ENCODE measurements around the gene UQCRC1.

The UQCRC1 gene

DNA sequence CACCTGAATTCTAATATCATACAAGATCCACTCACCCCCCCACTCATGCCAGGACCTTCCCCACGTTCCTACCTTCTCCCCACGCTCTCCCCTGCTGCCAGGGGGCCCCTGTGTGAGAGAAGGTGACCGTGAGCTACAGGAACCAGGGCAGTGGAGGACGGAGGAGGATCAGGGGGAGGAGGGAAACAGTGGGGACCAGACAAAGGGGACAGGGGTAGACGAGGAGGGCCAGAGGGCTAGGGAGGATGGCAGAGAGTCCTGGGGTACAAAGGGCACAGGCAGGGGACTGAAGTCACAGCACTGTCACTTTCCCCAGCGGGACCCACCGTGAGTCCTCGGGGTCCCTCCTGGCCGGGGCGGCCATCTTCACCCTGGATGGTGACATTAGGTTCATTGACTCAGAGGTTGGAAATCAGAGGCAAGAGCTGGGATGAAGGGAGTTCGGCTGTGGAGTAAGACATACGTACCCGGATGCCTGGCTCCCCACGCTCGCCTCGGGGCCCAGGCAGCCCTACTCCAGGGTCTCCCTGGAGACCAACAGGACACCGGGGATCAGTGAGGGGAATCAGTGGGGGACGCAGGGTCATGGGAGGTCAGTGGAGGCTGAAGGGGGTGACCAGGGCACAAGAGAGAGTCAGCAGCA lies 39.5 kb downstream of the UQCRC1 start:
- DNase-seq = no peak

DNA sequence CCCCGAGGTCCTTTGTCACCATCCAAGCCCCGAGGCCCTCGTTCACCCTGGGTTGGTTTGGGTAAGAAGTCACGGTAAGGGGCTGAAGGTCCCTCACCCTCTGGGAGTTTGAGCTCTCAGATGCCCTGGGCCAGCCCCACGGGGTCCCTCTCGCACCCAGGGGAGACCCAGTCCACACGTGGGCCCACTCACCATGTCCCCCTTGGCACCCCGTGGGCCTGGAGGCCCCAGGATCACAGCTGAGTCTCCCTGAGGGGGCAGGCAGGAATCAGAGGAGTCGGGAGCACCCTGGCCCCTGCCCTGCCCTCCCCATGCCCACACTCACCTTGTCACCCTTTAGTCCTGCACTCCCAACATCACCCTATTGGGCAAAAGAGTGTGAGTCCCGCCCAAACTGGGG lies 40.0 kb downstream of the UQCRC1 start:
- DNase-seq = no peak

DNA sequence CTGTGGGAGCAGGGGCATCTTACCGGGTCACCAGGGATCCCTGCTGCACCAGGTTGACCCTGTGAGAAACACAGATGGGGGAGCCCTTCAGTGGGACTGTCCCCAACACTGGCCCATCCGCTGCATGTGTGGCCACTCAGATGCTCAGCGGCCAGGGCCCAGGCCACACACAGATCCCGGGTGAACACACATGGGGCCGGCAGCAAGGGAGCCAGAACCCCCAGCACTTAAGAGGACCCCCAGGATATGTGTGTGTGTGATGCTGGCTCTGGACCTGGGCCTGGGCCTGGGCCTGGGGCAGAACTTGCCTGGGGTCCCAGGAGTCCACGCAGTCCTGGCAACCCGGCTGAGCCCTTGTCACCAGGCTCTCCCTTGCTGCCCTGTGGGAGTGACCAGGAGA lies 41.0 kb downstream of the UQCRC1 start:
- DNase-seq = no peak

DNA sequence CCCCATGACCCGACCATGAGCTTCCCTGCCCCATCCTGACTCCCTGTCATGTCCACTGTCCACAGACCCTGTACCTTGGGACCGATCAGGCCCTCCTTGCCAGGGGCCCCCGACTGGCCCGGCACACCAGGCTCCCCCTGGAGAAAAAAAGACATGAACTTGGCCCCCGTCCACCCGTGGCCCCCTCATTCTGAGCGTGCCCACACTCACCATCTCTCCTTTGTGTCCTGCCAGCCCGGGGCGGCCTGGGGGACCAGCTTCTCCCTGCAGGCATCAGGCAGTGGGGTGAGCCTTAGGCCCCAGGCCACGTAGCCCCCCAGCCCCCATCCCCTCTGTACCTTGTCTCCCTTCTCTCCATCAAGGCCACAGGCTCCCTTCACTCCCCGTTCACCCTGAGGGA lies 41.9 kb downstream of the UQCRC1 start:
- no peak for DNase-seq

GRCh38 chr3:48567090-48567489 lies 42.4 kb downstream of the UQCRC1 start:
- no peak for DNase-seq

DNA sequence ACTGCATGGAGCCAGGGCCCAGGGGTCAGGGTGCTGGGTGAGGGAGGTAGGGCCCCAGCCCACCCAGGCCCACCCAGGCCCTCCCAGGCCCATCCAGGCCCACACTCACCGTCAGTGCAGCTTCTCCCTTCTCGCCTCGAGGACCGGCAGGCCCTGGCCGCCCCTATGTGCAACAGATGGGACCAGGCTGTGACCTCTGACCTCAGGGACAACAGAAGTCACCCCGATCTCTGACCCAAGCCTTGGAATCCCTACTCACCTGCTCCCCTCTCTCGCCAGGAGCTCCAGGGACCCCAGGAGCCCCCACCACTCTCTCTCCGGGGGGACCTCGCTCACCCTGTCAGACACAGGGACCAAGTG lies 43.1 kb downstream of the UQCRC1 start:
- no peak for DNase-seq

DNA sequence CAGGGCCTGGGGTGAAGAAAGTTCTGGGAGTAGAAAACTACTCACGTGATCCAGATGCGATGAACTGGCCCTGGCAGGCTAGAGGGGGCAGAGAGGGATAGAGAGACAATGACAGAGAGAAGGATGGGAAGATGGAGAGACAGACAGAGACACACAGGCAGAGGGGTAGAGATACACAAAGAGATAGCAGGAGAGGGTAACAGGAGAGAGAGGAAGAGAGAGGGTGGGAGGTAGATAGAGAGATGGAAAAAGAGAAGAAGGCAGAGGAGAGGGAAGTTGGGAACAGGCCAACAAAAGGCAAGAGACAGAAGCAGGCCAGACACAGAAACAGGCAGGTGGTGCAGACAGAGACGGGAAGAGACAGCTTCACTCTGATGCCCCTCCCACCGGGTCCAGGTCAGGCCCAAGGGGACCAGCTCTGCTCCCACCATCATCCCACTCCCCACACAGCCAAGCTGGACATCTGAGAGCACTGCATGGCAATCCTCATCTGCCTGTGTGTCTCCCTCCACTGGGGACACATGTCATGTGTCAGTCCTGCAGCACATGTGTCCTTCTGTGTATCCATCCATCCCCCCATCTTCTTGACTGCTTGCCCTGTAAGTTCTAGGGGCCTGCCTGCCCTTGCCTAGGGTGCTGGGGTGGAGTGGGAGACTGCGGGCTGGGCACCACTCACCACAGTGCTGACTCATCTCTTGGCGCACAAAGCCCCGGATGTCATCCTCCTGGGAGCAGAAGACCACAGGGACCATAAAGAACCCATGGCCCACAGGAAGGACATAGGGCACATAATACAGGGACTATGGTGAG lies 43.6 kb downstream of the UQCRC1 start:
- DNase-seq = no peak

DNA sequence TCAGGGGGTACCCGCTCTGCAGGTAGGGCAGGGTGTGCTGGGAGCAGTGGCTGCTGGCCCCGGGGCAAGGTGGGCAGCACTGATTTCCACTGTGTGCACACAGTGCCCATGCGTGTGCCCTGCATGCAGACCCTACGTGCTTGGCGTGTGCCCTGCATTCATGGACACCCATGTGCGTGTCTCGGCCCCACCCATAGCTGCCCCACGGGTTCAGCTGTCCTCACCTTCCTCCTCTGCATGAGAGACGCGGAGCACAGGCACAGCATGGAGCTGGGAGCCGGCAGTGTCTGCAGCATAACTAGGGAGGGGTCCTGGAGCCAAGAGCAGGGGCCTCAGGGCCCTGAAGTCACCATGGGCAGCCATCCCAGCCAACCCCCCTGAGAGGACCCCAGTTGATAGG lies 44.3 kb downstream of the UQCRC1 start:
- DNase-seq = no peak

DNA sequence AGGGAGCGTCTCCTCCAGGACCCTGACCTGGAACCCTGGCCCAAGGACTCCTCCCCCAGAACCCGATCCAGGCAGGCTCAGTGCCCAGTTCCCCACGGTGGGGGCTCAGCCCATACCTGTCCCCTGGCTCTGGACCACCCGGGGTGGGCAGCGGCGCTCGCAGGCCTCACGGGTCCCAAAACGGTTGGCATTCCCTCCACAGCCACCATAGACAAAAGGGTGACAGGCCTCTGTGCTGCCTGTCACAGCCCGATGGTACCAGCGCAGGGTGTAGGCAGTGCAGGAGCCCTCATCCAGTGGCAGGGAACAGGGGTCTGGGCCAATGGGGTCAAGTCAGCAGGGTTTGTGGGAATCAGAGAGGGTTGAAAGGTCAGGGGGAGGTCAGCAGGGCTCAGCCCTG lies 44.8 kb downstream of the UQCRC1 start:
- DNase-seq = no peak

- DNase-seq = no peak
Observed at GRCh38 chr3:48564022-48564421, 45.4 kb downstream of the UQCRC1 start.

DNA sequence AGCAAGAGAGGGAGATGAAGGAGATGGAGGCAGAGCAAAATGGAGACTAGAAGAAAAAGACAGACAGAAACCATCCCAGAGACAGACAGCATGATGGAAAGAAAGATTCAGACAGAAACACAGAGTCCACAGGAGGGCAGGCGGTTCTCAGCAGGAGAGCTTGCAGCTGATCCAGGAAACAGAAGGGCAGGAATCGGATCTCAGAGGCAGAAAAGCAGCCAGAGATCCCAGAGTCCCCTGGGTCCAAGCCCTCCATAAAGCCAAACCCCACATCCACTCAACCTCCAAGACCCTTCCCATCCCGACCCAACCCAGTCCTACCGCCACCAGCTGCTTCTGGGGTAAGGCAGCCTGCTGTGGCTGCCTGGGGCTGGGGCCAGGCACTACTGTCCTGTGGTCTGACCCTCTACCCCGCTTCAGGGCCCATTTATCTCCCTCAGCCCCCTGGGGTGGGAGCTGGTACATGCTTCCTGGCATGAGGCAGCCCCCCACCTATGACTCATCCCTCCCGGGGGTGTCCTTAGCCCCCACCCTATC lies 46.0 kb downstream of the UQCRC1 start, which contains the start of gene UCN2:
Gene UCN2 (minus strand): TSS at position 400 of the 537 bp plus-strand sequence. CDS start 657 bp downstream, outside the sequence.
- DNase-seq = no peak

DNA sequence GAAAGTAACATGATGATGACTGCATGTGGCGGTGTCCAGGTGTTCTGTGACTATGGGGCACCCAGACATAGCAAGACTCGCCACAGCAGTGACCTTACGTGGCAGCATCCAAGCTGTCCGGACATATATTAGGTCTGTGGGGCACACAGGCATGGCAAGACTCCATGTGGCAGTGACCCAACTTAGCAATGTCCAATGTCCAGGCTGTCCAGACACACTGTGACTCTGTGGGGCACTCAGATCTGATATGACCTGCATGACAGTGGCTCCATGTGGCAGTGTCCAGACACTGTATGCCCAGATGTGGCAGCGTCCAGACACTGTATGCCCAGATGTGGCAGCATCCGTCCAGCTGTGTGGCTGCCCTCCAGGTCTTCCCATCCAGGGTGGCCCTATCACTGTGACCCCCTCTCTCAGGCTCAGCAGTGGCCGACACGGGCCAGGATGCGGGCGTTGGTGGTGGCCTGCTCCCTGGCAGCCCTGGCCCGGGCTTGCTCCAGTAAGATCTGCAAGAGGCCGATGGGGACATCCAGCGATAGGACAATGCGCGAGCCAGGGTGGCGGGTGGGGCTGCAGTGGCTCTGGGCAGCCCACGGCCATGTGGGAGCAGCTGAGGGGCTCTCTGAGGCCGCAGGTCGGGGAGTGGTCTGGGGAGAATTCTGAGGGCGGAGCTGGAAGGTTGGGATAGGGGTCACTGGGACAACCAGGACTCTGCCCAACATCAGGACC lies 46.9 kb downstream of the UQCRC1 start:
- DNase-seq = no peak

DNA sequence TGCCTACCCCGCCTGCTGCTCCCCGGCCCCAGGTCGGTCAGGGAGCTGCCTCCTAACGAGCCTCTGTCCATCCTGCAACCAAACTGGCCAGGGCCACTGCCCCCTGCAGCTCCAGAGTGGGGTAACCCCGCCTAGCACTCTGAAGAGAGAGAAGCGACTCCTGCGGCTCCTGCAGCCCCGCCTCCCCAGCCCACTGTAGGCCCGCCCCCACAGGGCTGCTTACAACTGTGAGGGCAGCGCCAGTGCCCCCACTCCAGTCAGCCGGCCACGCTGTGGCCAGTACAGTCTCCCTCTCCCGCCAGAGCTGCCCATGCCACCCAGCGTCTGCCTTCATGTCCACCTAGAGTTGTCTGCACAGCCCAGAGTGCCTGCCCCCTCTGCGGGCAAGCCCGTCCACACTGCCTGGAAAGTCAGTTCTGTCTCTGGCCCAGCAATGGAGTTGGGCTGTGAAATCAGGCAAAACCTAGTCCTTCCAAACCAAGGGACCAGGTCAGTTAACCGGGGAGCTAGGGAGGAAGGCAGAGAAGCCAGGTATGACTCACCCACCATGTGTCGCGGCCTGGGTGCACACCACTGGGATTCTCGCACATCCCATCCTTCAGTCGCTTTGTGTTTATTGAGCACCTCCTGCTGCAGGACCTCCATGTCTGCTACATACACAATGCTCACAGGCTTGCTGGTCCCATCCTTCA lies 48.3 kb downstream of the UQCRC1 start:
- DNase-seq = no peak

DNA sequence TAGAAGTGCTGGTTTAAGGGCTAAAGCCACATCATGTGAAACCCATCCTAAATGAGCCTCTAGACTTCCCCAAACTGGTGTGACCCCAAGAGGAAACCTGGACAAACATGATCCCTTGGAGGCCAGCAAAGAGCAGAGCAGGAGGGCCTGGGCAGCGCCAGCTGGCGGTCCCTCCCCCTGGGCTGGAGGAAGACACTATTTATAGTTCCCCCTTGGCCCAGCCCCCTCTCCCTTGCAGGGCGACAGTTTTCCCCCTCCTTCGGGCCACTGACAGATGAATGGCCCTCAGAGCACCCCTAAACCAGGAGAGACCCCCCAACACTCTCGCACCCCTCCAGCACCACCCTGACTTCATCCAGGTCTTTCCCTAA lies 48.8 kb downstream of the UQCRC1 start:
- no peak for DNase-seq

DNA sequence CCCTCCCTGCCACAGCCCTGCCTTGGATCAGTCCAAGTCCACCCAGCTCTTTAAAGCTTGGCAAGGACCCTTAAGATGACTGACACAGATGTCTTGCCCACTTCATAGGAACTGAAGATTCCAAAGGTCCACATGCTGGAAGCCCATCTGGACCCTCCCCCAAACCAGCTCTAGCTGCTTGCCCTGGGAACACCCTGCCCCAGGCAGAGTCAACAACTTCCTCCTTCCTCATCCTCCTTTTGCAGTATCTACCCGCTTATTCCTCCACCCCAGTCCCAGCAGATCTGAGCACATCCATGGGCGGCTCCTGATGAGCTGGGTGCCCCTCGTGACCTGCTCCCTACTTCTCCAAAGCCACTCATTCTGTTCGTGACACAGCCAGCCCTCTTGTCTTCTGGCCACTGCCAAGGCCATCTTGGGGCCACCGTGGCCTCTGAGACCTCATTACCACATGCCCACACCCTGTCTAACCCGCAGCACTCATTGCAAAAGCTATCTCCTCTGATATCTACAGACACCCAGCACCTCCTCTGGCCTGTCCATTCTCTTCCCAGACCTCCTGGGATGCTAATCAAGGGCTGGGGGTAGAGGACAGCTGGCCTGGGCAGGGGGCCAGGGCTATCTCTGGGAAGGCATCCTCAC lies 50.8 kb downstream of the UQCRC1 start:
- no peak for DNase-seq

DNA sequence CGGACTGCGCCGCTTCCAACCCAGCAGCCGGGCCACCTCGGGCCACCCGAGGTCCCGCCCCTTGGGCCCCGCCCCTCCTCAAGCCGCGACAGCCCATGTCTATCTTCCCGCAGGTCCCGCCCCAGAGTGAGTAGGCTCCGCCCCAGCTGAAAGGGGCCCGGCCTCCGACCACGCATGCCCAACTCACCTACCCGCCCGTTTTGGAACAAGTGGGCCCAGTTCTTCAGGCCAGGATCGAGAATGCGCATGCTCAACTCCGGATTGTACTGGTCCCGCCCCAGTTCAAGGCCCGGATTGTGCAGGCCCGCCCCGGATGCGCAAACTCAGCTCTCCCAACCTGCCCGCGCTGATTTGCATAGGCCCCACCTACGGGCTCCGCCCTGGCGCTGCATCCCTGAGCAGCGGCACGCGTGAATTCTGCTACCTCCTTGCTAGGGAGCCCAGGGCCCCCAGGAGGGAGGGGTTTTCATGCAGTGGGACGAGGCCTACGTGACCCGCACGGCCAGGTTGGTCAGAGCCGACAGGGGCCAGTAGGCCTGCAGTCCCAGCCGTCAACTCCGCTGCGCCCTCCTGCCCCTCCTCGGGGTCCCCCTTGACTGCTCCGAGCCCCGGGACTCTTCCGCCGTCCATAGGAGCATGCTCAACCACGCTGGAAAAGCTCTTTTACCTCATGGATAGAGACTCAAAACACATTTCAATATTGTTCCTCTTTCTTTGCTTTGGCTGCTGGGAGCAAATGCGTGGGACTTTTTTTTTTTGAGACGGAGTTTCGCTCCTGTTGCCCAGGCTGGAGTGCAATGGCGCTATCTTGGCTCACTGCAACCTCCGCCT lies 52.4 kb downstream of the UQCRC1 start, which contains the start of gene PFKFB4:
Gene PFKFB4 (minus strand): TSS at position 8 of the 831 bp plus-strand sequence. CDS start 26 bp downstream, outside the sequence.
- DNase-seq = peak; percentile 92

DNA sequence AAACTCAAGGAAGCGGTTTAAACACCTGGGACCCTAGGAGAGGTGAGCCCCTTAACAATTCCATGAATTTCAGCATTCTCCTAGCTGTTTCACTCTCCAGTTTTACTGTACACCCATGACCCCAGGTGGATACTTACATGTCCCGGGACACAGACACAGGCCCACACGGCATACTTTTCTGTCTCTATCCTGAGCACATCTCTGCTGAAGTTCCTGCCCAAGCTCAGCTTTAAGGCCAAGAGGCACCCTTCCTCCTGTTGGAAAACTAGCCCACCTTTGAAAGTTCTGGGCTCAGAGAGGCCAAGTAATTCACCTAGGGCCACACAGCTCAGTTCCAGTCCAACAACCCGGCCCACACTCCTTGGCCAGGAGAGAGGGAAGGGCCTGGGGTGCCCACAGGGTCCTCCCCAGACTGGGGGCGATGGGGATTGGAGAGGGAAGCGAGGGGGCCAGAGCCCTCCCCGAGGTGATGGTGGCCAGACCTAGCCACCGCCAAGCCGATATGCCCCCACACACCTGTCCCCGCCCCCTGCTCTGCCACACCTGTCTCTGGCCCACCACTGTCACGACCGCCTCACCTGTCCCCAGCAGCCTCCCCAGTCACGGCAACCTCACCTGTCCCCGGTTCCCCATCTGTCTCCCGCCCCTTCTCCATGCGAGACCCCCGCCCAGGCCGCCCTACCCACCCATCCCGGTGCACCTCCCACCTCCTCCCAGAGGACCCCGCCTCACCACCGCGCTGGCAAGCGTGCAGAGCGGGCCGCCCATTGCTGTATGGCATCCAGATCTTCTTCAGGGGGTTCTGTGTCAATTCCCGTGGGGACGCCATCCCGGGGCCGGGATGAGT lies 53.3 kb downstream of the UQCRC1 start:
- DNase-seq = no peak

DNA sequence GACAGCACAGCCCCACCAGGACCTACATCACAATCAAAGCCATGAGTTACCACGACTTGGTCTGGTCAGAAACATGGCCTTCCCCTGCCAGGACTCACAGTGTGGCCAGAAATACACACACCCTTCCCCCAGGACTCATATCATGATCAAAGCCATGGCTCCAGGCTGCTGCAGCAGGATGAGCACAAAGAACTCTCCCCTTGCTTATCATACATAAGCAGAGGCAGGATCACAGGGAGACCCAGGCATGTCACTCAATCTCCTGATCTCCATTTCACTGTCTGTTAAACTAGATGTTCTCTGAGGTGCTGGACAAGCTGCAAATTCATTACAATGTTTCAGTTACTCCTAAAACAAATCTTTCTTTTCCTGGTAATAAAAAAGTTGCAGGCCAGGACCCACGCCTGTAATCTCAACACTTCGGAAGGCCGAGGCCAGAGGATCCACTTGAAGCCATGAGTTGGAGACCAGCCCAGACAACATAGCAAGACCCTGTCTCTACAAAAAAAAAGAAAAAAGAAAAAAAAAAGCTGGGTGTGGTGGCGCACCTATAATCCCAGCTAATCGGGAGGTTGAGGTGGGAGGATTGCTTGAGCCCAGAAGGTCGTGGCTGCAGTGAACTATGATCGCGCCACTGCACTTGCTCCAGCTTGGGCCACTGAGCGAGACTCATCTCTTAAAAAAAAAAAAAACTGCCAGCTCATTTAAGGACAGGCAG lies 54.1 kb downstream of the UQCRC1 start:
- no peak for DNase-seq
